Measurements from ENCODE around the gene PRKN. TPM values are rescaled to one million over a fixed set of nuclear protein-coding genes. Genes with fewer than 3 reads are reported as not detected.

Gene PRKN
- total and polyA plus RNA-seq, 2 donors (not counting 3 experiments of a cell fraction or from before 2014, with no cell fraction given) = 0.06 TPM; not detected in 1

DNA sequence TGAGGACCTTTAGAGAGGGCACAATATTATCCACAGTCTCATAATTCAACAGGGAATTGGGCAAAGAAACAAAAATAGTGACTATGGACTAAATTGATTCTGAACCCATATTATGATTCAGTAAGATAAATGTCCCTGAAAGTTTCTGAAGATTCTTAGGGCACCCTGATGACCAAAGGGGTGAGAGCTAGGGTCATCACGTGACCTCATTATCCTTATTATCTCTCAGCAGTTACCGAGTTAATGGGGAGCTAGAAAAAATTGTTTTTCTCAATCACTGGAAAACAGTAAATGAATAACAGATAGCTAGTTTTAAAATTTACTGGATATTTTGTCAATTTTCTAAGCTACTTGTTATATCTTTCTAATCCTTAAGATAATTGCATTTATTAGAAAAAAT is 639.5 kb downstream of the PRKN start:
- CTCF ChIA-PET = no interaction called here
- Histone ChIP-seq H3K36me3 (ENCODE audit: control insufficient read depth in 2 of 2, extremely low read depth in 1 of 2, insufficient read depth in 2 of 2, low read length in 2 of 2) (no peaks in the 10 kb centered on the region), H3K9ac (replicated peaks; ENCODE audit: extremely low read depth, insufficient read depth, low read length) (no peak overlapping the region), H3K4me3 (replicated peaks in 1 of 3; ENCODE audit: insufficient read depth in 1 of 3, low read depth in 1 of 3, low read length in 3 of 3) (no peak overlapping the region), H3K4me2 (ENCODE audit: insufficient read depth, low read length) (no peak overlapping the region), H3K27ac (ENCODE audit: insufficient read depth, low read depth, low read length) (no peak overlapping the region), H3K9me1 (replicated peaks; ENCODE audit: control insufficient read depth, extremely low read depth, insufficient read depth, low read length) (no peaks in the 10 kb centered on the region), H3K79me2 (ENCODE audit: control insufficient read depth, insufficient read depth, low read length) (no peaks in the 10 kb centered on the region), H3K4me1 (ENCODE audit: control insufficient read depth, extremely low read depth, insufficient read depth, low read length) (no peaks in the 10 kb centered on the region), H2AFZ (ENCODE audit: low read depth, low read length) (no peak overlapping the region), H3K9me3 (replicated peaks; ENCODE audit: control insufficient read depth, insufficient read depth, low read length) (no peaks in the 10 kb centered on the region), H3K27me3 (ENCODE audit: control insufficient read depth in 2 of 2, insufficient read depth in 2 of 2, low read length in 2 of 2) (no peaks in the 10 kb centered on the region), H4K20me1 (replicated peaks; ENCODE audit: control insufficient read depth, extremely low read depth, insufficient read depth, low read length) (no peaks in the 10 kb centered on the region)
- POLR2A ChIA-PET = no interaction called here
- dilution Hi-C loops (cut with MboI; ENCODE audit: extremely low pct_ligation_motif_present, low sequenced_read_pairs) (no loop called here), intact Hi-C loops (cut with micrococcal nuclease) (no loop called here)
- no TSS peak for BruUV-seq (replicated peaks)
- FAIRE-seq (no peak), DNase-seq (ENCODE audit: low read depth, low spot score) (no peak)
- no peak for TF ChIP-seq POLR2AphosphoS5 (IDR thresholded peaks at IDR 0.05; ENCODE audit: insufficient read depth, low read depth, low read length)
- TF ChIP-seq POLR2A (IDR thresholded peaks at IDR 0.05; ENCODE audit: low read depth, low read length) = no peak
- TF ChIP-seq MYC (IDR thresholded peaks at IDR 0.05; ENCODE audit: low read depth, low read length) = no peak
- TF ChIP-seq CTCF (IDR thresholded peaks at IDR 0.05; ENCODE audit: extremely low read depth in 1 of 2, insufficient read depth in 1 of 2, low read depth in 1 of 2, low read length in 2 of 2) = no peak
- no peak for TF ChIP-seq JUN (IDR thresholded peaks at IDR 0.05; ENCODE audit: borderline replicate concordance, insufficient read depth, insufficient read length, low read depth)
- no peak for TF ChIP-seq MAX (IDR thresholded peaks at IDR 0.05; ENCODE audit: insufficient read depth, insufficient read length)
- TF ChIP-seq FOS (IDR thresholded peaks at IDR 0.05; ENCODE audit: borderline replicate concordance, insufficient read depth, low read length) = no peak
- no peak for TF ChIP-seq GATA2 (IDR thresholded peaks at IDR 0.05; ENCODE audit: insufficient read depth, insufficient read length, low read depth, low read length)
- TF ChIP-seq EZH2 (IDR thresholded peaks at IDR 0.05; ENCODE audit: borderline replicate concordance, low read depth, low read length, severe bottlenecking) = no peak

Measured in endothelial cell of umbilical vein (primary cell).